GM23338 (cell line): Measurements from ENCODE around the gene CKS1B. TPM values are rescaled to one million over a fixed set of nuclear protein-coding genes. Genes with fewer than 3 reads are reported as not detected.

Experiments used
- ATAC-seq: fragments of 200-7000 bp; cut with Tn5 transposase; 3 replicates; pipeline ENCODE4 v1.9.1; 2020
- DNase-seq: peaks from one replicate; pipeline ENCODE4 v3.0.0-alpha.2; 2015; ENCODE audit warnings: low spot score
- H2AFZ ChIP-seq: fragments of 200-600 bp; sonication (generic); 2 replicates; pipeline ENCODE4 v1.8.0; 2016; ENCODE audit warnings: antibody characterized with exemption, mild to moderate bottlenecking, moderate library complexity
- H3F3A ChIP-seq: fragments of 200-600 bp; sonication (generic); replicated peaks from 2 replicates; pipeline ENCODE4 v1.8.0; 2017; ENCODE audit warnings: antibody characterized with exemption, mixed run types, low read depth
- H3K27ac ChIP-seq: fragments of 200-600 bp; sonication (generic); 2 replicates; pipeline ENCODE4 v1.6.1; 2016; ENCODE audit warnings: low read depth
- H3K27me3 ChIP-seq: fragments of 200-600 bp; sonication (generic); 2 replicates; pipeline ENCODE4 v1.8.0; 2016; ENCODE audit warnings: mild to moderate bottlenecking, mixed run types, moderate library complexity; ENCODE audit not compliant: insufficient read depth
- H3K36me3 ChIP-seq: fragments of 200-600 bp; sonication (generic); 2 replicates; pipeline ENCODE4 v1.8.0; 2016; ENCODE audit warnings: mild to moderate bottlenecking; ENCODE audit not compliant: insufficient read depth
- H3K4me1 ChIP-seq: fragments of 200-600 bp; sonication (generic); 2 replicates; pipeline ENCODE4 v1.8.0; 2016; ENCODE audit warnings: mild to moderate bottlenecking, moderate library complexity; ENCODE audit not compliant: insufficient read depth
- H3K4me2 ChIP-seq: fragments of 200-600 bp; sonication (generic); 2 replicates; pipeline ENCODE4 v1.7.1; 2017; ENCODE audit warnings: mixed run types
- H3K4me3 ChIP-seq: fragments of 200-600 bp; sonication (generic); 2 replicates; pipeline ENCODE4 v1.6.1; 2016; ENCODE audit warnings: mixed run types
- H3K79me2 ChIP-seq: fragments of 200-600 bp; sonication (generic); replicated peaks from 2 replicates; pipeline ENCODE4 v1.8.0; 2017; ENCODE audit warnings: mild to moderate bottlenecking; ENCODE audit not compliant: insufficient read depth
- H3K9me2 ChIP-seq: fragments of 200-600 bp; sonication (generic); 2 replicates; pipeline ENCODE4 v1.8.0; 2017; ENCODE audit not compliant: insufficient read depth
- H4K20me1 ChIP-seq: fragments of 200-600 bp; sonication (generic); replicated peaks from 2 replicates; pipeline ENCODE4 v1.8.0; 2017; ENCODE audit warnings: mild to moderate bottlenecking; ENCODE audit not compliant: insufficient read depth
- H3K27ac Mint-ChIP-seq: 2 replicates; pipeline ENCODE4 v1.8.0; 2020; ENCODE audit warnings: inconsistent platforms, mild to moderate bottlenecking, moderate library complexity, mixed read lengths
- H3K27me3 Mint-ChIP-seq: 3 replicates; pipeline ENCODE4 v1.8.0; 2022; ENCODE audit warnings: low read depth, mild to moderate bottlenecking, moderate library complexity, mixed read lengths, inconsistent platforms; ENCODE audit not compliant: insufficient read depth, poor library complexity
- H3K36me3 Mint-ChIP-seq: 3 replicates; pipeline ENCODE4 v1.8.0; 2021; ENCODE audit warnings: low read depth, mild to moderate bottlenecking, inconsistent platforms, moderate library complexity, mixed read lengths
- H3K4me1 Mint-ChIP-seq: 3 replicates; pipeline ENCODE4 v1.8.0; 2020; ENCODE audit warnings: mild to moderate bottlenecking, inconsistent platforms, mixed read lengths
- H3K4me3 Mint-ChIP-seq: 3 replicates; pipeline ENCODE4 v1.8.0; 2021; ENCODE audit warnings: moderate library complexity, mild to moderate bottlenecking, inconsistent platforms, mixed read lengths
- H3K9me3 Mint-ChIP-seq: 3 replicates; pipeline ENCODE4 v1.8.0; 2020; ENCODE audit warnings: moderate library complexity, mild to moderate bottlenecking, inconsistent platforms, mixed read lengths
- CREB1 ChIP-seq: fragments of 250-450 bp; sonication (Bioruptor Pico); IDR thresholded peaks from 2 replicates; pipeline ENCODE4 v1.5.0; 2020; ENCODE audit warnings: low read depth, mild to moderate bottlenecking, moderate library complexity
- ETS1 ChIP-seq: IDR thresholded peaks from 2 replicates; pipeline ENCODE4 v1.6.1; 2016; ENCODE audit warnings: antibody characterized with exemption
- EZH2phosphoT487 ChIP-seq: fragments of 200-600 bp; sonication (generic); IDR thresholded peaks from one replicate; pipeline ENCODE4 v1.8.1; 2018; ENCODE audit warnings: antibody characterized with exemption; ENCODE audit not compliant: unreplicated experiment
- ZNF114 ChIP-seq: fragments of 250-450 bp; sonication (Bioruptor Pico); IDR thresholded peaks from 2 replicates; pipeline ENCODE4 v1.5.0; 2020; ENCODE audit warnings: mild to moderate bottlenecking, moderate library complexity
- ZNF462 ChIP-seq: fragments of 250-450 bp; sonication (Bioruptor Pico); IDR thresholded peaks from 2 replicates; pipeline ENCODE4 v1.5.0; 2020; ENCODE audit warnings: mild to moderate bottlenecking, moderate library complexity
- polyA plus RNA-seq: library from polyadenylated mRNA; unstranded; fragments of >200 nt; fragmentation: Nextera tagmentation; extraction: Ambion mirVana; gene quantifications from 2 replicates; pipeline ENCODE4 v1.2.1, GENCODE V29; 2016
- total RNA-seq: library from RNA; depleted of rRNA; stranded (reverse); fragments of >200 nt; shearing (Covaris generic); gene quantifications from 2 replicates; pipeline ENCODE4 v1.2.3, GENCODE V29; 2014

CKS1B gene
- total and polyA plus RNA-seq, 2 experiments from 2014 or later, result 296 to 617 TPM

- H3K36me3 Mint-ChIP-seq, result peaks cover 4% of the 10 kb centered on the region; the same call in 2 of the 3 replicates
- Histone ChIP-seq H3K27me3 (no peaks in the 10 kb centered on the region), H3K4me2 (no peak overlapping the region), H3K36me3 (no peaks in the 10 kb centered on the region), H3F3A (peaks cover 4% of the 10 kb centered on the region; the same call in 1 of the 2 replicates), H3K27ac (no peak overlapping the region), H3K4me1 (peaks cover 42% of the 10 kb centered on the region), H4K20me1 (peaks cover 4% of the 10 kb centered on the region; the same call in 1 of the 2 replicates), H2AFZ (no peak overlapping the region), H3K79me2 (peaks cover 44% of the 10 kb centered on the region), H3K9me2 (no peaks in the 10 kb centered on the region), H3K4me3 (no peak overlapping the region)
- H3K4me1 Mint-ChIP-seq, result peaks cover 61% of the 10 kb centered on the region
- H3K27me3 Mint-ChIP-seq, result peaks cover 16% of the 10 kb centered on the region
- no peak for ATAC-seq
- TF ChIP-seq CREB1 (no peak), ZNF462 (no peak), ZNF114 (no peak), ETS1 (no peak), EZH2phosphoT487 (no peak)
- no peaks in the 10 kb centered on the region for H3K9me3 Mint-ChIP-seq
- no peak overlapping the region for H3K4me3 Mint-ChIP-seq
- no peak for DNase-seq
- no peak overlapping the region for H3K27ac Mint-ChIP-seq
Measured at GRCh38 chr1:155007251-155007828, 32.9 kb downstream of the CKS1B start.
